ENCODE measurements around the gene CAPZB. TPM values are rescaled to one million over a fixed set of nuclear protein-coding genes. Genes with fewer than 3 reads are reported as not detected.

Gene CAPZB
- total RNA-seq, 1 experiment from 2014 or later: 491 TPM

- intact Hi-C loops (cut with micrococcal nuclease; ENCODE audit: unreplicated experiment): no loop called here
These were observed 7.0 kb downstream of the CAPZB start for GRCh38 chr1:19478322-19478721.

DNA sequence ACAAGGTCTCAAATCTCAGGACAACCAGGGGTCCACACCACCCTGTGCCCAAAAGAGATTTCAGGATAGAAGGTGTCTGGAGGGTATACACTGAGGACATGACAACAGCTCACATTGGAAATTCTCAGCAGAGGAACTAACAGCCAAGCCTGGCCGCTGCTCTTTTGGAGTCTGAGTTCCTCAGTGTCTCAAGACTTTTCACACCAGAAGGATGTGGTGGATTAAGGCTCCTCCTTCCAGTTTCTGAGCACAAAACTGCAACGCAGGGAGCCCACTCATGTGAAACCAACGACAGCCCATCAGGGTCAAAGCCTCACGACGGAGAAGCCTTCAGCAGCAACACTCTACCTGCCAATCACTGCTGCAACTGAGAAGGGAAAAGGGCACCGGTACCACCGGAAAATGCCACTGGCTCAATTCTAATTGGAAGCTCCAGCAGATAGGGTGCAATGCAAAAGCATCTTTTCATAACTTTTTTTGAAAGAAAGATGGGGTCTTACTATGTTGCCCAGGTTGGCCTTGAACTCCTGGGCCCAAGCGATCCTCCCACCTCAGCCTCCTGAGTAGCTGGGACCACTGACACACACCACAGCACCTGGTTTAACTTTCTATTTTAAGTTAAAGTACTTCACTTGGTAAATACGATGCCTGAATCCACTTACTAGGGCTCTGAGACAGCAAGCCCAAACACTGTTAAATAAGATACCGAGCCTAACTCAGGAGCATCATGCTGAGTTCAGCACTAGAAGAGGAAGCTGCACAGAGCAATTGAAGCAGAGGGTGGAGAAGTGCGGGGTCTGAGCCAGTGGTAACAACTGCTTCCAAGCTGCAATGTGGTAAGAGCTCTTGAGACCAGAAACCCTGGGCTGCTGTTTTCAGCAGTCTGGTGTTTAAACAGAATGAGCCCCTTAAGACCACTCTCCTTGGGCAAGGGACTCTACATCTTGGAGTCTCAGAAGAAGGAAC lies 7.8 kb downstream of the CAPZB start:
- Histone ChIP-seq H3K36me3 (ENCODE audit: control insufficient read depth, insufficient read depth, low read length) (no peaks in the 10 kb centered on the region; the same call in 1 of the 2 replicates), H3K9me3 (ENCODE audit: control insufficient read depth, insufficient read depth, low read depth, low read length) (no peaks in the 10 kb centered on the region), H3K4me3 (ENCODE audit: low read depth in 2 of 2, low read length in 2 of 2) (no peak overlapping the region), H3K27me3 (ENCODE audit: control insufficient read depth, insufficient read depth, low read length) (no peaks in the 10 kb centered on the region), H3K4me1 (ENCODE audit: control insufficient read depth, insufficient read depth, low read length) (peaks cover 64% of the 10 kb centered on the region), H3K27ac (ENCODE audit: low read length) (peak overlapping the region; percentile 61)
- TF ChIP-seq, protein P1, sequence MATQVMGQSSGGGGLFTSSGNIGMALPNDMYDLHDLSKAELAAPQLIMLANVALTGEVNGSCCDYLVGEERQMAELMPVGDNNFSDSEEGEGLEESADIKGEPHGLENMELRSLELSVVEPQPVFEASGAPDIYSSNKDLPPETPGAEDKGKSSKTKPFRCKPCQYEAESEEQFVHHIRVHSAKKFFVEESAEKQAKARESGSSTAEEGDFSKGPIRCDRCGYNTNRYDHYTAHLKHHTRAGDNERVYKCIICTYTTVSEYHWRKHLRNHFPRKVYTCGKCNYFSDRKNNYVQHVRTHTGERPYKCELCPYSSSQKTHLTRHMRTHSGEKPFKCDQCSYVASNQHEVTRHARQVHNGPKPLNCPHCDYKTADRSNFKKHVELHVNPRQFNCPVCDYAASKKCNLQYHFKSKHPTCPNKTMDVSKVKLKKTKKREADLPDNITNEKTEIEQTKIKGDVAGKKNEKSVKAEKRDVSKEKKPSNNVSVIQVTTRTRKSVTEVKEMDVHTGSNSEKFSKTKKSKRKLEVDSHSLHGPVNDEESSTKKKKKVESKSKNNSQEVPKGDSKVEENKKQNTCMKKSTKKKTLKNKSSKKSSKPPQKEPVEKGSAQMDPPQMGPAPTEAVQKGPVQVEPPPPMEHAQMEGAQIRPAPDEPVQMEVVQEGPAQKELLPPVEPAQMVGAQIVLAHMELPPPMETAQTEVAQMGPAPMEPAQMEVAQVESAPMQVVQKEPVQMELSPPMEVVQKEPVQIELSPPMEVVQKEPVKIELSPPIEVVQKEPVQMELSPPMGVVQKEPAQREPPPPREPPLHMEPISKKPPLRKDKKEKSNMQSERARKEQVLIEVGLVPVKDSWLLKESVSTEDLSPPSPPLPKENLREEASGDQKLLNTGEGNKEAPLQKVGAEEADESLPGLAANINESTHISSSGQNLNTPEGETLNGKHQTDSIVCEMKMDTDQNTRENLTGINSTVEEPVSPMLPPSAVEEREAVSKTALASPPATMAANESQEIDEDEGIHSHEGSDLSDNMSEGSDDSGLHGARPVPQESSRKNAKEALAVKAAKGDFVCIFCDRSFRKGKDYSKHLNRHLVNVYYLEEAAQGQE (IDR thresholded peaks at IDR 0.05; ENCODE audit: insufficient read depth in 1 of 2, low read depth in 2 of 2, low read length in 1 of 2): no peak
- ATAC-seq (no peak), DNase-seq (ENCODE audit: low read depth, low spot score) (no peak)
- POLR2A ChIA-PET: interaction anchor here (0.6 kb wide), 1 partner anchor 173 kb away, joined by 3 read pairs; no protein-coding TSS in a partner anchor
- CTCF ChIA-PET: no interaction called here
- intact Hi-C loops (cut with micrococcal nuclease; ENCODE audit: unreplicated experiment) (no loop called here), in situ Hi-C loops (cut with HindIII; ENCODE audit: low pct_unique_long_range_greater_than_20kb, low sequenced_read_pairs) (no loop called here)
- no TSS peak for BruUV-seq (replicated peaks)

More at GRCh38 chr1:19478322-19478721, 7.0 kb downstream of the CAPZB start:
- in situ Hi-C loops (cut with HindIII; ENCODE audit: low pct_unique_long_range_greater_than_20kb, low sequenced_read_pairs): no loop called here
- POLR2A ChIA-PET: interaction anchor here (0.6 kb wide), 1 partner anchor 173 kb away, joined by 3 read pairs; no protein-coding TSS in a partner anchor
- CTCF ChIA-PET: no interaction called here
- ATAC-seq (no peak), DNase-seq (ENCODE audit: low read depth, low spot score) (no peak)
- Histone ChIP-seq H3K27ac (ENCODE audit: low read length) (peak overlapping the region; percentile 41; the same call in 1 of the 2 replicates), H3K9me3 (ENCODE audit: control insufficient read depth, insufficient read depth, low read depth, low read length) (no peaks in the 10 kb centered on the region), H3K4me1 (ENCODE audit: control insufficient read depth, insufficient read depth, low read length) (peaks cover 71% of the 10 kb centered on the region), H3K36me3 (ENCODE audit: control insufficient read depth, insufficient read depth, low read length) (no peaks in the 10 kb centered on the region; the same call in 1 of the 2 replicates), H3K4me3 (ENCODE audit: low read depth in 2 of 2, low read length in 2 of 2) (no peak overlapping the region), H3K27me3 (ENCODE audit: control insufficient read depth, insufficient read depth, low read length) (no peaks in the 10 kb centered on the region)
- TF ChIP-seq TCF7L2 (IDR thresholded peaks at IDR 0.05; ENCODE audit: low read depth, low read length) (no peak), SIN3A (IDR thresholded peaks at IDR 0.05; ENCODE audit: borderline replicate concordance, insufficient read depth, low read depth, low read length) (no peak), POLR2AphosphoS5 (IDR thresholded peaks at IDR 0.05; ENCODE audit: low read depth, low read length) (no peak)
- TF ChIP-seq, protein P1 (IDR thresholded peaks at IDR 0.05; ENCODE audit: insufficient read depth in 1 of 2, low read depth in 2 of 2, low read length in 1 of 2): no peak
- TF ChIP-seq, protein P2, sequence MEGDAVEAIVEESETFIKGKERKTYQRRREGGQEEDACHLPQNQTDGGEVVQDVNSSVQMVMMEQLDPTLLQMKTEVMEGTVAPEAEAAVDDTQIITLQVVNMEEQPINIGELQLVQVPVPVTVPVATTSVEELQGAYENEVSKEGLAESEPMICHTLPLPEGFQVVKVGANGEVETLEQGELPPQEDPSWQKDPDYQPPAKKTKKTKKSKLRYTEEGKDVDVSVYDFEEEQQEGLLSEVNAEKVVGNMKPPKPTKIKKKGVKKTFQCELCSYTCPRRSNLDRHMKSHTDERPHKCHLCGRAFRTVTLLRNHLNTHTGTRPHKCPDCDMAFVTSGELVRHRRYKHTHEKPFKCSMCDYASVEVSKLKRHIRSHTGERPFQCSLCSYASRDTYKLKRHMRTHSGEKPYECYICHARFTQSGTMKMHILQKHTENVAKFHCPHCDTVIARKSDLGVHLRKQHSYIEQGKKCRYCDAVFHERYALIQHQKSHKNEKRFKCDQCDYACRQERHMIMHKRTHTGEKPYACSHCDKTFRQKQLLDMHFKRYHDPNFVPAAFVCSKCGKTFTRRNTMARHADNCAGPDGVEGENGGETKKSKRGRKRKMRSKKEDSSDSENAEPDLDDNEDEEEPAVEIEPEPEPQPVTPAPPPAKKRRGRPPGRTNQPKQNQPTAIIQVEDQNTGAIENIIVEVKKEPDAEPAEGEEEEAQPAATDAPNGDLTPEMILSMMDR (IDR thresholded peaks at IDR 0.05): no peak
- BruUV-seq (replicated peaks): no TSS peak
